Upper lobe of left lung (tissue), 4 donors: ENCODE data around the gene ZSCAN9.

Source experiments
- CTCF ChIP-seq, 6 experiments: fragments of 450-650 bp in 4 of 6; fragments of 200-600 bp in 2 of 6; sonication (generic) in 2 of 6; IDR thresholded peaks; one replicate each; pipeline ENCODE4 v1.5.1; 2016 to 2019; ENCODE audit warnings: antibody characterized with exemption in 6 of 6
- EP300 ChIP-seq, 4 donors: sonication (generic); formaldehyde crosslinking; IDR thresholded peaks; one replicate each; pipeline ENCODE4 v1.5.1; 2017; ENCODE audit warnings: antibody characterized with exemption in 4 of 4, control low read depth in 2 of 4
- POLR2A ChIP-seq, 4 donors: fragments of 450-650 bp; IDR thresholded peaks; one replicate each; pipeline ENCODE4 v1.5.1; 2016 to 2017; ENCODE audit warnings: antibody characterized with exemption in 4 of 4, mild to moderate bottlenecking in 2 of 4

DNA sequence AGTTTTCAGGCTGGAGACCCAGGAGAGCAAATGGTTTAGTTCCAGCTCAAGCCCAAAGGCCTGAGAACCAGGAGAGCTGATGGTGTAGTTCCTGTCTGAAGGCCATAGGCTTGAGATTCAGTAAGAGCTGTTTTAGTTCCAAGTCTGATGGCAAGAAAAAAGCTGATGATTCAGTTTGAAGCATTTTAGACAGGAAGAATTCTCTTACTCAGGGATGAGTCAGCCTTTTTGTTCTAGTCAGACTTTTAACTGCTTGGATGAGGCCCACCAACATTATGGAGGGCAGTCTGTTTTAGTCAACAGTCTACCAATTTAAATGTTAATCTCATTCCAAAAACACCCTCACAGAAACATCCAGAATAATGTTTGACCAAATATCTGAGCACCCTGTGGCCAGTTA, 44.4 kb downstream of the ZSCAN9 start:
- TF ChIP-seq POLR2A (IDR thresholded peaks at IDR 0.05) (no peak), CTCF (IDR thresholded peaks at IDR 0.05) (no peak), EP300 (IDR thresholded peaks at IDR 0.05) (no peak)
